Stimulated activated CD8-positive, alpha-beta memory T cell treated with anti-CD3 and anti-CD28 coated beads, Interleukin-4, amount 100 ng/mL, for 48 hours (primary cell): ENCODE results near the gene LTBP2.

ENCODE experiments used
- DNase-seq: peaks from one replicate; pipeline ENCODE4 v3.0.0-alpha.2; 2020

LTBP2 gene

GRCh38 chr14:74569806-74570591 is 42.0 kb downstream of the LTBP2 start:
- DNase-seq: no peak

- no peak for DNase-seq
Measured at GRCh38 chr14:74569387-74569786, 42.6 kb downstream of the LTBP2 start.

- DNase-seq: no peak
Measured at GRCh38 chr14:74568911-74569310, 43.1 kb downstream of the LTBP2 start.

- DNase-seq: no peak
Measured at GRCh38 chr14:74568380-74568649, 43.7 kb downstream of the LTBP2 start.

- DNase-seq: no peak
Measured at GRCh38 chr14:74567646-74568379, 44.2 kb downstream of the LTBP2 start.

- no peak for DNase-seq
Measured at GRCh38 chr14:74567219-74567618, 44.8 kb downstream of the LTBP2 start.

- no peak for DNase-seq
Measured at GRCh38 chr14:74566174-74567141, 45.6 kb downstream of the LTBP2 start.

GRCh38 chr14:74563586-74564159 is 48.4 kb downstream of the LTBP2 start:
- no peak for DNase-seq

- DNase-seq: no peak
Measured at GRCh38 chr14:74563233-74563585, 48.8 kb downstream of the LTBP2 start.

GRCh38 chr14:74562515-74563232 is 49.4 kb downstream of the LTBP2 start:
- DNase-seq: no peak

- no peak for DNase-seq
Measured at GRCh38 chr14:74558655-74559054, 53.4 kb downstream of the LTBP2 start.

GRCh38 chr14:74557691-74558090 is 54.3 kb downstream of the LTBP2 start:
- no peak for DNase-seq

- no peak for DNase-seq
Measured at GRCh38 chr14:74555476-74556050, 56.5 kb downstream of the LTBP2 start.

- DNase-seq: no peak
Measured at GRCh38 chr14:74554742-74555362, 57.2 kb downstream of the LTBP2 start.

- no peak for DNase-seq
Measured at GRCh38 chr14:74552623-74553022, 59.4 kb downstream of the LTBP2 start.

- no peak for DNase-seq
Measured at GRCh38 chr14:74551431-74552371, 60.3 kb downstream of the LTBP2 start.

GRCh38 chr14:74551001-74551400 is 61.0 kb downstream of the LTBP2 start:
- DNase-seq: no peak

GRCh38 chr14:74550071-74550470 is 62.0 kb downstream of the LTBP2 start:
- DNase-seq: no peak

- DNase-seq: no peak
Measured at GRCh38 chr14:74549588-74549987, 62.4 kb downstream of the LTBP2 start.

- no peak for DNase-seq
Measured at GRCh38 chr14:74548881-74549280, 63.2 kb downstream of the LTBP2 start.
